Measurements from ENCODE around the gene ZBTB25. TPM values are rescaled to one million over a fixed set of nuclear protein-coding genes. Genes with fewer than 3 reads are reported as not detected.

ZBTB25 gene
- total and polyA plus RNA-seq, 2 donors from 2014 or later, result 4.3 to 17.8 TPM

DNA sequence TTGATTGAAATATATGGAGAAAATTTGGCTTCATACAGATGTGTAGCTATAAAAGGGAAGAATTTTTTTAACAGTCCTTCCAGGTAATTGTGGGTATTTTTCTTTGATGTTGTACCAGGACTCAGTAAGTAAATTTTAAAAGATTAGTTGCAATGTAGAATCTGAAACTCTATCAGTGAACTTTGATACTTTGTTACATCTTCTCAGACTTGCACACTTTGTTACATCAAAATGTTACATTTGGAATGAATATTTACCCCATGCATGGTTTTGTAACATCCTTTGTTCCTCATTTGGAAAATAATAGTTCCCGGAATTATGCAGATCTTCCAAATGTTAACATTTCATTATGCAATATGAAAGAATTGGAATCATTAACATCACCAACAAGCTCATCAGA lies 101.7 kb downstream of the ZBTB25 start:
- H3K9ac ChIP-seq (ENCODE audit: low read length in 3 of 3), result no peak overlapping the region
- no peaks in the 10 kb centered on the region for H3K4me1 ChIP-seq (ENCODE audit: control insufficient read depth in 2 of 3, insufficient read depth in 2 of 3, low read depth in 1 of 3, low read length in 3 of 3)
- no peak for DNase-seq
- no peak overlapping the region for H3K4me3 ChIP-seq (ENCODE audit: low read length in 3 of 3)
- H3K27me3 ChIP-seq (ENCODE audit: control insufficient read depth, insufficient read depth, low read length), result no peaks in the 10 kb centered on the region
- TF ChIP-seq, protein P1, sequence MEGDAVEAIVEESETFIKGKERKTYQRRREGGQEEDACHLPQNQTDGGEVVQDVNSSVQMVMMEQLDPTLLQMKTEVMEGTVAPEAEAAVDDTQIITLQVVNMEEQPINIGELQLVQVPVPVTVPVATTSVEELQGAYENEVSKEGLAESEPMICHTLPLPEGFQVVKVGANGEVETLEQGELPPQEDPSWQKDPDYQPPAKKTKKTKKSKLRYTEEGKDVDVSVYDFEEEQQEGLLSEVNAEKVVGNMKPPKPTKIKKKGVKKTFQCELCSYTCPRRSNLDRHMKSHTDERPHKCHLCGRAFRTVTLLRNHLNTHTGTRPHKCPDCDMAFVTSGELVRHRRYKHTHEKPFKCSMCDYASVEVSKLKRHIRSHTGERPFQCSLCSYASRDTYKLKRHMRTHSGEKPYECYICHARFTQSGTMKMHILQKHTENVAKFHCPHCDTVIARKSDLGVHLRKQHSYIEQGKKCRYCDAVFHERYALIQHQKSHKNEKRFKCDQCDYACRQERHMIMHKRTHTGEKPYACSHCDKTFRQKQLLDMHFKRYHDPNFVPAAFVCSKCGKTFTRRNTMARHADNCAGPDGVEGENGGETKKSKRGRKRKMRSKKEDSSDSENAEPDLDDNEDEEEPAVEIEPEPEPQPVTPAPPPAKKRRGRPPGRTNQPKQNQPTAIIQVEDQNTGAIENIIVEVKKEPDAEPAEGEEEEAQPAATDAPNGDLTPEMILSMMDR (IDR thresholded peaks at IDR 0.05; ENCODE audit: borderline replicate concordance, extremely low read depth, insufficient read depth), result no peak
- no peak for FAIRE-seq
- H3K36me3 ChIP-seq (ENCODE audit: control insufficient read depth in 2 of 3, insufficient read depth in 3 of 3, low read length in 3 of 3), result peaks cover 0 to 5% (median 3%) of the 10 kb centered on the region in 3 donors
- no peak overlapping the region for H3K27ac ChIP-seq (ENCODE audit: low read depth in 2 of 2, low read length in 2 of 2)
- H3K9me3 ChIP-seq (ENCODE audit: control insufficient read depth in 2 of 3, insufficient read depth in 1 of 3, low read length in 3 of 3), result no peaks in the 10 kb centered on the region
- intact Hi-C loops (cut with DNase I), result no loop called here

DNA sequence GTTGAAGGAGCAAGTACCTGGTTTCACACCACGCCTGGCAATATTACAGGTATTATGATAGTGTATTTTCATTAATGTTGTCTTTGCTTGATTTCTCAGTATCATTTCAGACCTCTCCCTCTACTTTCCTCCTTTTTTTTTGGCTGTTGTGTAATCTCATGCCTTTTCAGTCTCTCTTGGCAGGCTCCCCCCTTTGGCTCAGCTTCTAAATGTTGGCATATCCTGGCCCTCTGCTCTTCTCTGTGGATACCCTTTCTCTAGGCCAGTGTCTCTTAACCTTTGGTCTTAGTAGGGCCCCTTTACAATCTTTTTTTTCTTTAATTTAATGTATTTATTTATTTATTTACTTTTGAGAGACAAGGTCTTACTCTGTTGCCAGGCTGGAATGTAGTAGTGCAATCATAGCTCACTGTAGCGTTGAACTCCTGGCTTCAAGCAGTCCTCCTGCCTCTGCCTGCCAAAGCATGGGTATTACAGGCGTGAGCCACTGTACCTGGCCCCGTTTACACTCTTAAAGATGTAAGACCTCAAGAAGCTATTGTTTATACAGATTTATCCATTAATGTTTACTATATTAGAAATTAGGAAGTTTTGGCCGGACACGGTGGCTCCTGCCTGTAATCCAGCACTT lies 102.7 kb downstream of the ZBTB25 start:
- Histone ChIP-seq H3K27me3 (ENCODE audit: control insufficient read depth, insufficient read depth, low read length) (no peaks in the 10 kb centered on the region), H3K4me3 (ENCODE audit: low read length in 3 of 3) (no peak overlapping the region), H3K27ac (ENCODE audit: low read depth in 2 of 2, low read length in 2 of 2) (no peak overlapping the region), H3K36me3 (ENCODE audit: control insufficient read depth in 2 of 3, insufficient read depth in 3 of 3, low read length in 3 of 3) (peaks cover 0 to 5% (median 3%) of the 10 kb centered on the region in 3 donors), H3K9me3 (ENCODE audit: control insufficient read depth in 2 of 3, insufficient read depth in 1 of 3, low read length in 3 of 3) (no peaks in the 10 kb centered on the region), H3K9ac (ENCODE audit: low read length in 3 of 3) (no peak overlapping the region), H3K4me1 (ENCODE audit: control insufficient read depth in 2 of 3, insufficient read depth in 2 of 3, low read depth in 1 of 3, low read length in 3 of 3) (no peaks in the 10 kb centered on the region)
- intact Hi-C loops (cut with DNase I), result no loop called here
- no peak for DNase-seq
- no peak for FAIRE-seq
- TF ChIP-seq, protein P1 (IDR thresholded peaks at IDR 0.05; ENCODE audit: borderline replicate concordance, extremely low read depth, insufficient read depth), result no peak

Other genes with a start within 250 kb of the ZBTB25 start
- gene ESR2, start 209.5 kb downstream of the ZBTB25 start, total RNA-seq, result 2.5 TPM
- not detected for gene ESR2, start 209.5 kb downstream of the ZBTB25 start, polyA plus RNA-seq (ENCODE audit: insufficient read depth, low read depth, low replicate concordance)
- gene MTHFD1, start 115.5 kb downstream of the ZBTB25 start, total RNA-seq, result 76.1 TPM
- gene MTHFD1, start 115.5 kb downstream of the ZBTB25 start, polyA plus RNA-seq (ENCODE audit: insufficient read depth, low read depth, low replicate concordance), result 73.0 TPM
- 5.1 TPM for gene AKAP5, start 38.3 kb downstream of the ZBTB25 start, total RNA-seq
- 0.71 TPM for gene AKAP5, start 38.3 kb downstream of the ZBTB25 start, polyA plus RNA-seq (ENCODE audit: insufficient read depth, low read depth, low replicate concordance)
- gene ZBTB1, start 932 bp upstream of the ZBTB25 start, total RNA-seq, result 46.8 TPM
- gene ZBTB1, start 932 bp upstream of the ZBTB25 start, polyA plus RNA-seq (ENCODE audit: insufficient read depth, low read depth, low replicate concordance), result 13.3 TPM
- gene HSPA2, start 36.9 kb upstream of the ZBTB25 start, total RNA-seq, result 41.9 TPM
- 56.2 TPM for gene HSPA2, start 36.9 kb upstream of the ZBTB25 start, polyA plus RNA-seq (ENCODE audit: insufficient read depth, low read depth, low replicate concordance)
- 2.7 TPM for gene PPP1R36, start 46.1 kb upstream of the ZBTB25 start, total RNA-seq
- gene PPP1R36, start 46.1 kb upstream of the ZBTB25 start, polyA plus RNA-seq (ENCODE audit: insufficient read depth, low read depth, low replicate concordance), result 2.8 TPM
- 127 TPM for gene PLEKHG3, start 200.6 kb upstream of the ZBTB25 start, total RNA-seq
- 51.9 TPM for gene PLEKHG3, start 200.6 kb upstream of the ZBTB25 start, polyA plus RNA-seq (ENCODE audit: insufficient read depth, low read depth, low replicate concordance)

All from kidney (tissue), 14 donors.